Stimulated activated naive CD8-positive, alpha-beta T cell treated with anti-CD3 and anti-CD28 coated beads, Interleukin-15, amount 100 ng/mL, for 72 hours (primary cell): ENCODE results near the gene DIP2B.

ENCODE experiments used
- ATAC-seq: fragments of 150-1000 bp; cut with Tn5 transposase; 2 replicates; pipeline ENCODE4 v1.10.0; 2021; ENCODE audit warnings: mild to moderate bottlenecking, moderate library complexity
- DNase-seq, 2 donors: peaks; one replicate each; pipeline ENCODE4 v3.0.0; 2021 to 2022
- H3K27ac Mint-ChIP-seq, 2 donors: one replicate each; pipeline ENCODE4 v1.8.0; 2022; ENCODE audit warnings: mild to moderate bottlenecking in 2 of 2, mixed read lengths in 2 of 2, moderate library complexity in 2 of 2
- H3K27me3 Mint-ChIP-seq: one replicate; pipeline ENCODE4 v1.8.0; 2022; ENCODE audit warnings: mixed read lengths
- H3K4me1 Mint-ChIP-seq: one replicate; pipeline ENCODE4 v1.8.0; 2022; ENCODE audit warnings: mild to moderate bottlenecking, mixed read lengths
- H3K4me3 Mint-ChIP-seq, 2 donors: one replicate each; pipeline ENCODE4 v1.8.0; 2022; ENCODE audit warnings: mild to moderate bottlenecking in 2 of 2, mixed read lengths in 2 of 2, moderate library complexity in 1 of 2
- H3K9me3 Mint-ChIP-seq, 2 donors: one replicate each; pipeline ENCODE4 v1.8.0; 2022; ENCODE audit warnings: mixed read lengths in 2 of 2

The DIP2B gene

DNA sequence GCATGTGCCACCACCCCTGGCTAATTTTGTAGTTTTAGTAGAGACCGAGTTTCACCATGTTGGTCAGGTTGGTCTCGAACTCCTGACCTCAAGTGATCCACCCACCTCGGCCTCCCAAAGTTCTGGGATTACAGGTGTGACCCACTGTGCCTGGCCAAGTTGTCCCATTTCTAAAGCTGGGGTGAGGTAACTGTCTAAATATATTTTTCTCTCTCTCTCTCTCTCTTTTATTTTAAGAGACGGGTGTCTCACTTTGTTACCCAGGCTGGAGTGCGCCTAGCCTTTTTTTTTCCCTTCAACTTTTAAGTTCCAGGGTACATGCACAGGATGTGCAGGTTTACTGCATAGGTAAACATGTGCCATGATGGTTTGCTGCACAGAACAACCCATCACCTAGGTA lies 267.7 kb downstream of the DIP2B start:
- DNase-seq (no peak), ATAC-seq (no peak)
- H3K27me3 Mint-ChIP-seq, result no peaks in the 10 kb centered on the region
- H3K4me3 Mint-ChIP-seq, result no peak overlapping the region
- H3K4me1 Mint-ChIP-seq, result peaks cover 35% of the 10 kb centered on the region
- H3K27ac Mint-ChIP-seq, result no peak overlapping the region
- no peaks in the 10 kb centered on the region for H3K9me3 Mint-ChIP-seq

DNA sequence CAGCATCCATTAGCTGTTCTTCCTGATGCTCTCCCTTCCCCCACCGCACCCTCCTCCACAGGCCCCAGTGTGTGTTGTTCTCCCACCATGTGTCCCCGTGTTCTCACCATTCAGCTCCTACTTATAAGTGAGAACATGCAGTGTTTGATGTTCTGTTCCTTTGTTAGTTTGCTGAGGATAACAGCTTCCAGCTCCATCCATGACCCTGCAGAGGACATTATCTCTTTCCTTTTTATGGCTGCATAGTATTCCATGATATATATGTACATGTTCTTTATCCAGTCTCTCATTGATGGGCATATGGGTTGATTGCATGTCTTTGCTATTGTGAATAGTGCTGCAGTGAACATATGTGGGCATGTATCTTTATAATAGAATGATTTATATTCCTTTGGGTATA lies 268.1 kb downstream of the DIP2B start:
- ATAC-seq (no peak), DNase-seq (no peak)
- H3K4me1 Mint-ChIP-seq, result peaks cover 37% of the 10 kb centered on the region
- no peak overlapping the region for H3K4me3 Mint-ChIP-seq
- H3K27ac Mint-ChIP-seq, result no peak overlapping the region
- H3K27me3 Mint-ChIP-seq, result no peaks in the 10 kb centered on the region
- H3K9me3 Mint-ChIP-seq, result no peaks in the 10 kb centered on the region

DNA sequence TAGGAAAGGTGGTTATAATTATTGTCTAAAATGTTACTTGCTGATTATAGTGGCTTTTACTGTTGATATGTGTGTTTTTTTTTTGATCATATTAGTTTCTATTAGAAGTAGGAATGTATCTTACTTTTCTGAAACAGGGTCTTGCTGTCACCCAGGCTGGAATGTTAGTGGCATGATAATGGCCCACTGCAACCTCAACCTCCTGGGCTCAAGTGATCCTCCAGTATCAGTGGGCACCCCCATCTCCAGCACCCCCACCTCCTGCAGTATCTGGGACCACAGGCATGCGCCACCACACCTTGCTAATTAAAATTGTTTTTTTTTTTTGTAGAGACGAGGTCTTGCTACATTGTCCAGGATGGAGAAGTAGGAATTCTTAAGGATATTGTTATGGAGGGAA lies 270.5 kb downstream of the DIP2B start:
- H3K4me3 Mint-ChIP-seq, result no peak overlapping the region
- no peaks in the 10 kb centered on the region for H3K9me3 Mint-ChIP-seq
- H3K4me1 Mint-ChIP-seq, result peaks cover 43% of the 10 kb centered on the region
- DNase-seq (no peak), ATAC-seq (no peak)
- H3K27me3 Mint-ChIP-seq, result no peaks in the 10 kb centered on the region
- no peak overlapping the region for H3K27ac Mint-ChIP-seq

DNA sequence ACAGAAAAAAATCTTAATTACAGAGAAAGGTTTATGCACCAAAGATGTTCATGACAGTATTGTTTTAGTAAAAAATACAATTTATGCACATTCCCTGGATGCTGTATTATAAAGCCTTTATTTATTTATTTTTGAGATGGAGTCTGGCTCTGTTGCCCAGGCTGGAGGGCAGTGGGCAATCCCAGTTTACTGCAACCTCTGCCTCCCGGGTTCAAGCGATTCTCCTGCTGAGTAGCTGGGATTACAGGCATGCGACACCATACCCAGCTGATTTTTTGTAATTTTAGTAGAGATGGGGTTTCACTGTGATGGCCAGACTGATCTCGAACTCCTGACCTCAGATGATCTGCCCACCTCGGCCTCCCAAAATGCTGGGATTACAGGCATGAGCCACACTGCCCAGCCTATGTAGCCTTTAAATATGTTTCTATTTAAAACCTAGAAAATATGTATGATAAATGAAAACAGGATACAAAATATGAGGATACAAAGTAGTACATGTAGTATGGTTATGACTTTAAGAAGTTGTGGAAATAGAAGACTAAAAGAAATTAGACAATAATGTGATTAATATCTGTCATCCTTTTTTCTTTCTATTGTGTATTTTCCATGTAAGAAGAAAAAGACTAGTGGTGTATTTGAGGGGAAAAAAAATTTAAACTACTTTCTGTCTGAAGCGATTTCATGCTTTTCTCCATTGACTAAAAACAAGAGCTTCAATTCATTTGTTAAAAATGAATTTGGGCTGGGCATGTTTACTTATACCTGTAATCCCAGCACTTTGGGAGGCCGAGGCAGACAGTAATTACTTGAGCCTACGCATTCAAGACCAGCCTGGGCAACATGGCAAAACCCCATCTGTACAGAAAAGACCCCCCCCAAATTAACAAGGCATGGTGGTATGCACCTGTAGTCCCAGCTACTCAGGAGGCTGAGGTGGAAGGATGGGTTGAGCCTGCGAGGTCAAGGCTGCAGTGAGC lies 272.3 kb downstream of the DIP2B start:
- no peak overlapping the region for H3K27ac Mint-ChIP-seq

DNA sequence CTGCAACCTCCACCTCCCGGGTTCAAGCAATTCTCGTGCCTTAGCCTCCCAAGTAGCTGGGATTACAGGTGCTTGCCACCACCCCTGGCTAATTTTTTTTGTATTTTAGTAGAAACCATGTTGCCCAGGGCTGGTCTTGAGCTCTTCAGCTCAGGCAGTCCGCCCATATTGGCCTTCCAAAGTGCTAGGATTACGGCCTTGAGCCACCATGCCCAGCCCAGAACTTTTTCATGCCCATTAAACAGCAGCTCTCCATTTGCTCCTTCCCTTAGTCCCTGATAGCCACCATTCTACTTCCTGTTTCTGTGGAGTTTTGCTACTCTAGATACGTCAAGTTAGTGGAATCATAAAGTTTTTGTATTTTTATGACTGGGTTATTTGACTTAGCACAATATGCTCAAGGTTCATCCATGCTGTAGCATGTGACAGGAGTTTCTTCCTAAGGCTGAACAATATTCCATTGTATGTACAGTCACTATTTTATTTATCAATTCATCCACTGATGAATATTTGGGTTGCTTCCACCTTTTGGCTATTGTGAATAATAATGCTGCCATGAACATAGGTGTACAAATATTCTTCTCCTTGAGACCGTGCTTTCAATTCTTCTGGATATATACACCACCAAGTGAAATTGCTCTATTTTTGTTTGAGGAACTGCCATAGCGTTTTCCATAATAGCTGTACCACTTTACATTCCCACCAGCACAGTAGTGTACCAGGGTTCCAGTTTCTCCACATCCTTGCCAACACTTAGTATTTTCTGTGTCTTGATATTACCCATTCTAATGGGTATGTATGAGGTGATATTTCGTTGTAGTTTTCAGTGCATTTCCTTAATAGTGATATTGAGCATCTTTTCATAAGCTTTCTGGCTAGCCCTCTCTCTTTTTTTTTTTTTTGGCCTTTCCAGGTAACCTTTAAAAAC lies 274.1 kb downstream of the DIP2B start:
- H3K9me3 Mint-ChIP-seq, result no peaks in the 10 kb centered on the region
- no peak overlapping the region for H3K4me3 Mint-ChIP-seq
- H3K27me3 Mint-ChIP-seq, result no peaks in the 10 kb centered on the region
- no peak overlapping the region for H3K27ac Mint-ChIP-seq
- no peak for ATAC-seq
- no peak for DNase-seq
- peaks cover 38% of the 10 kb centered on the region for H3K4me1 Mint-ChIP-seq

More for the DNA sequence above, 272.3 kb downstream of the DIP2B start:
- Mint-ChIP-seq H3K27me3 (no peaks in the 10 kb centered on the region), H3K9me3 (no peaks in the 10 kb centered on the region), H3K4me3 (no peak overlapping the region), H3K4me1 (peaks cover 43% of the 10 kb centered on the region)
- no peak for ATAC-seq
- DNase-seq, result no peak

DNA sequence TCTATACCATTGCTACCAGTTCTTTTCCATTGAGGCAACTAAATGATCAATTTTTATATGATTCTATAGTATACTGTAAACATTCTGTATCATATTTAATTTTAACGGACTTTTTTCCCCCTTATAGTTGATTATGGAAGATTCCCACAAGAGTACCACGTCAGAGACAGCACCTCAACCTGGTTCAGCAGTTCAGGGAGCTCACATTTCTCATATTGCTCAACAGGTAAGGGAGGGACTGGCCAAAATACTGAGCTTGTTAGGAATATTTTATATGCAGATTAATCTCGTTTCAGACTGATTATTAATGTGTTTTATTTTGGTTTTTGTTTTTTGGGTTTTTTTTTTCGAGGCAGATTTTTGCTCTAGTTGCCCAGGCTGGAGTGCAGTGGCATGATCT lies 275.2 kb downstream of the DIP2B start:
- Mint-ChIP-seq H3K4me3 (no peak overlapping the region), H3K9me3 (no peaks in the 10 kb centered on the region), H3K27ac (no peak overlapping the region), H3K4me1 (peaks cover 35% of the 10 kb centered on the region), H3K27me3 (no peaks in the 10 kb centered on the region)
- ATAC-seq, result no peak
- no peak for DNase-seq

DNA sequence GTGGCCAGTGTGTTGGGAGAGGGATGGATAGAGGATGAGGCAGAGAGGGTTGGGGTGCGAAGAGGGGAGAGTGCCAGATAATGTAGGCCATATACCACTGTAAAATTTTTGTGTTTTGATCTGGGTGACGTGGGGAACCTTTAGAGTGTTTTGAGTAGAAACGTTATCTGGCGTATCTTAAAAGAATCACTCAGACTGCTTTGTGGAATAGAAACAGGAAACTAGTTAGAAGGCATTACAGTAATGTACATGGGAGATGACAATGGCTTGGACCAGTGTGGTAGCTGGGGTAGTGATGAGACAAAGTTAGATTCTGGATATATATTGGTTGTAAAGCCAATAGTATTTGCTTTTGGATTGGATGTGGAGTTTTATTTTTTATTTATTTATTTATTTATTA lies 279.7 kb downstream of the DIP2B start:
- no peak overlapping the region for H3K4me3 Mint-ChIP-seq
- no peak for ATAC-seq

DNA sequence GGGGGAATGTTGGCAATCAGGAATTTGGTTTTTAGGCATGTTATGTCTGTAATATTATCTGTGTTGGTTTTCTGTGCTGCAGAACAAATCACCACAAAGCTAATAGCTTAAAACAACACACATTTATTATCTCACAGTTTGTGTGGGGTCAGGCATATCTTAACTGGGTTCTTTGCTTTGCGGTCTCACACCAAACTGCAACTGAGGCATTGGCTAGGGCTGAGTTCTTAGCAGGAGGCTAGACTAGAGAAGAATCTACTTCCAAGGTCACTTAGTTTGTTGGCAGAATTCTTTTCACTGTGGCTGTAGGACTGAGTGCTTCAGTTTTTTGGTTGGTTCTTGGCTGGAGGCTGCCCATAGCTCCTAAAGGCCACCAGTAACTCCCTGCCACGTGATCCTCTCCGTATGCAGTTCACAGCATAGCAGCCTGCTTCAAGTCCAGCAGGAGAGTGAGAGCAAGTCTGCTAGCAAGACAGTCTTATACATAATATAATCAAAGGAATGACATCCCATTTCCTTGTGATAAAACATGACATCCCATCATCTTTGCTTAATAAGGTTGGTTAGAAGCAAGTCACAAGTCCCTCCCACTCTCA lies 280.7 kb downstream of the DIP2B start:
- Mint-ChIP-seq H3K9me3 (peaks cover 0 to 8% of the 10 kb centered on the region in 2 donors), H3K27ac (no peak overlapping the region), H3K27me3 (no peaks in the 10 kb centered on the region), H3K4me1 (peaks cover under 1% of the 10 kb centered on the region), H3K4me3 (no peak overlapping the region)
- ATAC-seq (no peak), DNase-seq (no peak)

More for the DNA sequence above, 279.7 kb downstream of the DIP2B start:
- Mint-ChIP-seq H3K4me1 (peaks cover 2% of the 10 kb centered on the region), H3K27ac (no peak overlapping the region), H3K27me3 (no peaks in the 10 kb centered on the region), H3K9me3 (peaks cover 0 to 8% of the 10 kb centered on the region in 2 donors)
- DNase-seq, result no peak

DNA sequence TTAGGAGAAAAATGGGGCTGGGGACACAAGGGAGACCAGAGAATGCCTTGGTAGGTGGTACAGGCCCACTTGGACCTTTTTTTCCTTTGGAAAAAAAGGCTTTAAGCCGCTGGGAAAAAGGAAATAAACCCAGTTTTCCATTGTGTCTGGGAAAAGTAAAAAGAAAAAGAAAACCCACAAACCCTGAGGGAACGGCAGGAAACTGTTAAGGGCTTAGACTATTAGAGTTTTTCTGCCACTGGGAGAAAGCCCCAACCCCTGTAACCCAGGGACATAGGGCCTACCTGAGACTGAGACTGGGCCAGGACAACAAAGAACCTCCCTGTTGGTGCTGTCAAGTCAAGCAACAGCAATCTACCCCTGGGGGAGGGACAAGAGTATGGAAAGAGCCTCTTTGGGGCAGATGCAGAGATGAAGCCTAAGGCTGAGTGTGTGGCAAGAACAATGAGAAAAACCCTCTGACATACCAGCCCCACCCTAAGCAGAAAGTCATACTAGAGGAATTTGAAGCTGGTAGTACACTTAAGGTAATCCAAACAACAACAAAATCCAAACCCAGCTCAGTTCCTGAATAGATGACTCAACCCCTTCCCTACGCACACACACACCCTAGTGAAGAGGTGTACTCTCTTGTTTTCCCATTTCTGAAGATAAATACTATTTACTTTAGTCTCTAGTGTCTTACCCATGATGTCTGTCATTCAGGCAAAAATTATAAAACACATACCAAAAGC lies 281.9 kb downstream of the DIP2B start:
- Mint-ChIP-seq H3K4me1 (peaks cover 12% of the 10 kb centered on the region), H3K9me3 (peaks cover 0 to 8% of the 10 kb centered on the region in 2 donors), H3K27ac (peak overlapping the region in 1 of 2 donors; percentile 86), H3K4me3 (no peak overlapping the region), H3K27me3 (no peaks in the 10 kb centered on the region)
- ATAC-seq, result no peak
- DNase-seq, result no peak

DNA sequence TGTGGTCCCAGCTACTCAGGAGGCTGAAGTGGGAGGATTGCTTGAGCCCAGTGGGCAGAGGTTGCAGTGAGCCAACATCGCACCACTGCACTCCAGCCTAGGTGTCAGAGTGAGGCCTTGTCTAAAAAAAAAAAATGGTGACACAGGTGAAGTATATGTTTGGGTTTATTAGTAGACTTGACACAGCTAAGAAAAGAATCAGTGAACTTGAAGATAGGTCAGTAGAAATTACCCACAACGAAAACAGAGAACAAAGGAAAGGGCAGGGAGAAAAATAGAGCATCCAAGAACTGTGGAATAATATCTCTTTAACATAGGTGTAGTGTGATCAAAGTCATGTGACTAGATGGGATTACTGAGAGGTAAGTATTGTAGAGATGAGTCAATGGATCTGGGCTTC lies 282.8 kb downstream of the DIP2B start:
- no peak for DNase-seq
- ATAC-seq, result no peak
- Mint-ChIP-seq H3K4me1 (peaks cover 12% of the 10 kb centered on the region), H3K4me3 (no peak overlapping the region), H3K27me3 (no peaks in the 10 kb centered on the region), H3K27ac (peak overlapping the region in 1 of 2 donors; percentile 8), H3K9me3 (peaks cover 0 to 8% of the 10 kb centered on the region in 2 donors)

DNA sequence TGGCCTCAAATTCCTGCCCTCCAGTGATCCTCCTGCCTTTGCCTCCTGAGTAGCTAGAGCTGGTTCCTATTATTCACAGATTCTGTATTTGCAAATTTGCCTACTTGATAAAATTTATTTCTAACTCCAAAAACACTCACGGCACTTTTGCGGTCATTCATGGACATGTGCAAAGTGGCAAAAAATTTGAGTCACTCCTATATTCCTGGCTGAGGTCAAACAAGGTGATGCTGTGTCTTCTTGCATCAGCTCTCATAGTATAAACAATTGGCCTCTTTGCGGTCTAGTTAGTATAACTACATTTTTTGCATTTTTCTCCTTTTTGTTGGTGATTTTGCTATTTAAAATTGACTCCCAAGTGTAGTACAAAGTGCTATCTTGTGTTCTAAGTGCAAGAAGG lies 283.8 kb downstream of the DIP2B start:
- ATAC-seq (no peak), DNase-seq (no peak)
- Mint-ChIP-seq H3K4me1 (peaks cover 12% of the 10 kb centered on the region), H3K9me3 (peaks cover 0 to 8% of the 10 kb centered on the region in 2 donors), H3K27me3 (no peaks in the 10 kb centered on the region), H3K27ac (no peak overlapping the region), H3K4me3 (no peak overlapping the region)

DNA sequence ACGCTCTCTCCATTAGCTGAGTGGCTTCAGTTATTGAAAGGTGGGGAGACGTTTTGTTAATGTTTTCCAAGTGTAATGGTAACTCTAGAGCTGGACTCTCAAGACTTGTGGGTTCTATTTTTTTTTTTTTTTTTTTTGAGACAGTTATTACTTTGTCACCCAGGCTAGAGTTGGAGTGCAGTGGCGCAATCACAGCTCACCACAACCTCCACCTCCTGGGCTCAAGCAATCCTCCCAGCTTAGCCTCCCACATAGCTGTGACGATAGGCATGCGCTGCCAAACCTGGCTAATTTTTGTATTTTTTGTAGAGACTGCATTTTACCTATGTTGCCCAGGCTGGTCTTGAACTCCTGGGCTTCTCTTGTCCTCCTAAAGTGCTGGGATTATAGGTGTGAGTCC lies 285.3 kb downstream of the DIP2B start:
- H3K27ac Mint-ChIP-seq, result no peak overlapping the region
- H3K9me3 Mint-ChIP-seq, result peaks cover 0 to 8% of the 10 kb centered on the region in 2 donors
- no peak for DNase-seq
- no peaks in the 10 kb centered on the region for H3K27me3 Mint-ChIP-seq
- H3K4me3 Mint-ChIP-seq, result no peak overlapping the region
- peaks cover 12% of the 10 kb centered on the region for H3K4me1 Mint-ChIP-seq
- no peak for ATAC-seq
